Breast epithelium (tissue), 4 donors: ENCODE results near the gene TM4SF4. TPM values are rescaled to one million over a fixed set of nuclear protein-coding genes. Genes with fewer than 3 reads are reported as not detected.

Experiments
- DNase-seq, 2 donors: peaks; one replicate each; pipeline ENCODE4 v3.0.0-alpha.2; 2019; ENCODE audit warnings: low spot score in 2 of 2
- H3K27ac ChIP-seq, 2 donors: fragments of 200-600 bp; sonication (generic) in 1 of 2; one replicate each; pipeline ENCODE4 v1.5.1; 2016 to 2019; ENCODE audit warnings: mild to moderate bottlenecking in 1 of 2
- H3K27me3 ChIP-seq, 2 donors: fragments of 200-600 bp; sonication (generic) in 1 of 2; one replicate each; pipeline versions ENCODE4 v1.5.1 to v1.6.0; 2017 to 2019; ENCODE audit warnings: control low read depth in 1 of 2, mild to moderate bottlenecking in 1 of 2
- H3K36me3 ChIP-seq: fragments of 200-600 bp; one replicate; pipeline ENCODE4 v1.5.1; 2019
- H3K4me1 ChIP-seq, 2 donors: fragments of 200-600 bp; sonication (generic); one replicate each; pipeline ENCODE4 v1.5.1; 2016 to 2019; ENCODE audit warnings: control low read depth in 1 of 2
- H3K4me3 ChIP-seq, 3 donors: fragments of 200-600 bp; sonication (generic); 1 replicate in 2 of 3; 2 replicates in 1 of 3; pipeline ENCODE4 v1.5.1; 2016 to 2019; ENCODE audit warnings: mild to moderate bottlenecking in 3 of 3, moderate library complexity in 2 of 3
- H3K9me3 ChIP-seq, 2 donors: fragments of 200-600 bp; sonication (generic) in 1 of 2; one replicate each; pipeline ENCODE4 v1.5.1; 2016 to 2019; ENCODE audit warnings: control low read depth in 1 of 2
- CTCF ChIP-seq, 3 donors: fragments of 450-650 bp; IDR thresholded peaks; one replicate each; pipeline ENCODE4 v1.5.1; 2016 to 2017; ENCODE audit warnings: antibody characterized with exemption in 3 of 3, mild to moderate bottlenecking in 3 of 3, moderate library complexity in 3 of 3
- POLR2A ChIP-seq: fragments of 450-650 bp; IDR thresholded peaks from one replicate; pipeline ENCODE4 v1.6.1; 2016; ENCODE audit warnings: antibody characterized with exemption, mild to moderate bottlenecking, moderate library complexity
- POLR2AphosphoS5 ChIP-seq, 3 donors: sonication (generic); formaldehyde crosslinking; IDR thresholded peaks; one replicate each; pipeline ENCODE4 v1.6.1; 2017; ENCODE audit warnings: antibody characterized with exemption in 3 of 3
- intact Hi-C: fragments of 100-400 bp; cut with DNase I; formaldehyde crosslinking; loops from one replicate; pipeline ENCODE4 v1.15.1; 2023; ENCODE audit warnings: low total_unique reads
- total RNA-seq, 3 donors: library from RNA; depleted of rRNA; stranded (reverse); fragments of >200 nt; gene quantifications; one replicate each; pipeline ENCODE4 v1.1.0, GENCODE V29; 2016

TM4SF4 gene
- total RNA-seq, 3 donors from 2014 or later = 1.6 TPM; not detected in 2

DNA sequence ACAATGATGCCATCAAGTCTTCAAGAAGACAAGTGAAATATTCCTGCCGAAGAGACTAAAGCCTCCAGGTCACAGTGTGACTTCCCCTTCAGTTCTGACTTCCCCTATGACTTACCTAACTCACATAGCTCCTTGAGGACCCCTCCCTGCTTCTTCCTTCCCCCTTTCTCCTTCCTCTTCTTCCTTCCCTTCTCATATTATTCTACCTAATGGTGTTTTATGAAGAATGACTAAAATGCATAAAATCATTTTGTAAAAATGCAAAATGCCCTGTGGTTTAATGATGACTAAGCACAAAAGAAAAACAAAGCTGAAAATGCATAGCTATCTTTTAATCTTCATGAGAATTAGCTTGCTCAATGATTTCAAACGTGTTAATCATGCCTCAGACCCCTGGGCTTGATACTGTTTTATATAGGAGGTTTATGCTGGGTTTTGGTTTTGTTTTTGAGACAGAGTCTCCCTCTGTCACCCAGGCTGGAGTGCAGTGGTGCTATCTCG is 26.1 kb upstream of the TM4SF4 start:
- H3K27me3 ChIP-seq = no peaks in the 10 kb centered on the region
- TF ChIP-seq POLR2A (no peak), CTCF (IDR thresholded peaks at IDR 0.05) (no peak), POLR2AphosphoS5 (IDR thresholded peaks at IDR 0.05) (no peak)
- DNase-seq = no peak
- peaks cover 8 to 11% of the 10 kb centered on the region in 2 donors for H3K9me3 ChIP-seq
- no peaks in the 10 kb centered on the region for H3K36me3 ChIP-seq
- peak overlapping the region in 1 of 2 donors; percentile 13 for H3K27ac ChIP-seq
- H3K4me1 ChIP-seq = no peaks in the 10 kb centered on the region
- intact Hi-C loops = no loop called here
- no peak overlapping the region for H3K4me3 ChIP-seq

DNA sequence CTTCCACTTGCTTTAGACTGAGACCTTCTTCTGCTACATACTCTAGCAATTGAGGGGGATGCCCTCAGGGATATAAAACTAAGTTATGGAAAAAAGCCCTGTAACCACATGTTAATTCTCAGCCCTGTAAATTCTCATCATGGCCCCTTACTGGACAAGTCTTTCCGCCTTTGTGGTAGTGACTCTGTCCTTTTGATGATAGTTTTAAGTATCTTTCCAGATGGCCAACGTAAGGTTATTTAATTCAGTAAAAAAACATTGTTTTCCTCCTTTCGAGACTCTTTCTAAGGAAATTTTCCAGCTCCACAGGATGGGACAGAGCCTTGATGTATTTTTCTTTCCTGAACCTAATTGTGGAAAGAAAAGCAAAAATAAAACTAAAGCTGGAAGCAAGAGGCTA is 25.3 kb upstream of the TM4SF4 start:
- no peak for DNase-seq
- Histone ChIP-seq H3K27ac (no peak overlapping the region), H3K9me3 (peaks cover 8 to 11% of the 10 kb centered on the region in 2 donors), H3K4me1 (no peaks in the 10 kb centered on the region), H3K27me3 (no peaks in the 10 kb centered on the region), H3K36me3 (no peaks in the 10 kb centered on the region), H3K4me3 (no peak overlapping the region)
- TF ChIP-seq POLR2A (no peak), CTCF (IDR thresholded peaks at IDR 0.05) (no peak), POLR2AphosphoS5 (IDR thresholded peaks at IDR 0.05) (no peak)
- intact Hi-C loops = no loop called here

DNA sequence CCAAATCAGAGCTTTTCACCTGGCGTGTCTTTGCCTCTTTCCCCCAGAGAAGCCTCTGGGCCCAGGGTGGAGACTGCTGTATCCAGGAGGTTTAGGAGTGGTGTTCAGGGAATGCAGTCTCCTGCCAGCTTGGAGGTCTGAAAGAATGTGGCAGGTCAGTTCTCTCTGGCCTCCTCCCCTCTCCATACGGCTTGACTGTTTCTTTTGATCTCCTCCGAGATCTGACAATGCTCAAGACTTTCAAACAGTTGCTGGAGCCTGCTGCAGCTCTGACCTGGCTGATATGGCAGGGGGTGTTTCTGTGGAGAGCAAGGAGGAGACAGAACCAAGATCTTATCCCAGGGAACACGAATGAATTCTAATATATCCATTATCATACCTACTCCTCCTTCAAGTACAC is 24.7 kb upstream of the TM4SF4 start:
- H3K27me3 ChIP-seq = no peaks in the 10 kb centered on the region
- H3K27ac ChIP-seq = no peak overlapping the region
- H3K9me3 ChIP-seq = peaks cover 8 to 11% of the 10 kb centered on the region in 2 donors
- DNase-seq = no peak
- H3K4me1 ChIP-seq = no peaks in the 10 kb centered on the region
- H3K4me3 ChIP-seq = no peak overlapping the region
- H3K36me3 ChIP-seq = no peaks in the 10 kb centered on the region
- intact Hi-C loops = no loop called here
- TF ChIP-seq CTCF (IDR thresholded peaks at IDR 0.05) (no peak), POLR2AphosphoS5 (IDR thresholded peaks at IDR 0.05) (no peak), POLR2A (no peak)

GRCh38 chr3:149450281-149450680 is 24.2 kb upstream of the TM4SF4 start:
- intact Hi-C loops = no loop called here
- no peak overlapping the region for H3K4me3 ChIP-seq
- no peak for DNase-seq

DNA sequence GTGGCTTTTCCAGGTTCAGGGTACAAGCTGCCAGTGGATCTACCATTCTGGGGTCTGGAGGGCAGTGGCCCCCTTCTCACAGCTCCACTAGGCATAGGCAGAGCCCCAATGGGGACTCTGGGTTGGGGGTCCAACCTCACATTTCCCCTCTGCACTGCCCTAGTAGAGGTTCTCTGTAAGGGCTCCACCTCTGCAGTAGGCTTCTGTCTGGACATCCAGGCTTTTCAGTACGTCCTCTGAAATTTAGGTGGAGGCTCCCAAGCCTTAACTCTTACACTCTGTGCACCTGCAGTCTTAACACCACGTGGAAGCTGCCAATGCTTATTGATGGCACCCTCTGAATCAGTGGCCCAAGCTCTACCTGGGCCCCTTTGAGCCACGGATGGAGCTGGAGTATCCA is 22.5 kb upstream of the TM4SF4 start:
- H3K4me1 ChIP-seq = no peaks in the 10 kb centered on the region
- DNase-seq = no peak
- H3K9me3 ChIP-seq = peaks cover 8 to 11% of the 10 kb centered on the region in 2 donors
- no peak for TF ChIP-seq POLR2AphosphoS5 (IDR thresholded peaks at IDR 0.05)
- TF ChIP-seq CTCF (IDR thresholded peaks at IDR 0.05) = no peak
- TF ChIP-seq POLR2A = no peak
- H3K4me3 ChIP-seq = no peak overlapping the region
- no peaks in the 10 kb centered on the region for H3K36me3 ChIP-seq
- no peak overlapping the region for H3K27ac ChIP-seq
- no peaks in the 10 kb centered on the region for H3K27me3 ChIP-seq
- intact Hi-C loops = no loop called here

More at GRCh38 chr3:149450281-149450680, 24.2 kb upstream of the TM4SF4 start:
- no peaks in the 10 kb centered on the region for H3K27me3 ChIP-seq
- no peaks in the 10 kb centered on the region for H3K36me3 ChIP-seq
- H3K9me3 ChIP-seq = peaks cover 8 to 11% of the 10 kb centered on the region in 2 donors
- H3K4me1 ChIP-seq = no peaks in the 10 kb centered on the region
- no peak for TF ChIP-seq CTCF (IDR thresholded peaks at IDR 0.05)
- no peak for TF ChIP-seq POLR2A
- TF ChIP-seq POLR2AphosphoS5 (IDR thresholded peaks at IDR 0.05) = no peak
- H3K27ac ChIP-seq = no peak overlapping the region
